Thyroid gland (tissue), 4 donors: ENCODE measurements around the gene CTDNEP1. TPM values are rescaled to one million over a fixed set of nuclear protein-coding genes. Genes with fewer than 3 reads are reported as not detected.
A peak's percentile ranks its signal among the peaks of the same experiment; 100 is the strongest.

Experiments used
- DNase-seq, 2 donors: peaks; one replicate each; pipeline ENCODE4 v3.0.0-alpha.2; 2019
- H3K27ac ChIP-seq, 3 donors: fragments of 200-600 bp; sonication (generic); 1 replicate in 2 of 3; 2 replicates in 1 of 3; pipeline ENCODE4 v1.5.1; 2016 to 2019; ENCODE audit warnings: mild to moderate bottlenecking in 1 of 3, moderate library complexity in 1 of 3
- H3K27me3 ChIP-seq: fragments of 200-600 bp; sonication (generic); one replicate; pipeline ENCODE4 v1.5.1; 2019
- H3K36me3 ChIP-seq, 2 donors: fragments of 200-600 bp; sonication (generic); one replicate each; pipeline ENCODE4 v1.5.1; 2016 to 2019
- H3K4me1 ChIP-seq, 2 donors: fragments of 200-600 bp; sonication (generic); one replicate each; pipeline ENCODE4 v1.5.1; 2017 to 2019
- H3K4me3 ChIP-seq, 3 donors: fragments of 200-600 bp; sonication (generic); replicated peaks in 1 of 3; 1 replicate in 2 of 3; 2 replicates in 1 of 3; pipeline ENCODE4 v1.5.1; 2016; ENCODE audit warnings: mild to moderate bottlenecking in 1 of 3
- H3K9me3 ChIP-seq: fragments of 200-600 bp; sonication (generic); one replicate; pipeline ENCODE4 v1.5.1; 2017
- CTCF ChIP-seq, 6 experiments: fragments of 200-600 bp in 3 of 6; fragments of 450-650 bp in 3 of 6; sonication (generic) in 3 of 6; IDR thresholded peaks; one replicate each; pipeline ENCODE4 v1.5.1; 2016 to 2019; ENCODE audit warnings: antibody characterized with exemption in 6 of 6, mild to moderate bottlenecking in 2 of 6, inconsistent platforms in 1 of 6, moderate library complexity in 1 of 6
- POLR2A ChIP-seq, 2 donors: fragments of 450-650 bp; IDR thresholded peaks; one replicate each; pipeline ENCODE4 v1.6.1; 2017; ENCODE audit warnings: antibody characterized with exemption in 2 of 2, mild to moderate bottlenecking in 2 of 2, moderate library complexity in 1 of 2
- WGBS, 2 donors: methylation state at CpG; one replicate each; pipeline ENCODE4 v1.1.5; 2017; 5-methylcytosine and 5-hydroxymethylcytosine counted together
- intact Hi-C: fragments of 100-400 bp; cut with DNase I; formaldehyde crosslinking; loops from one replicate; pipeline ENCODE4 v1.15.1; 2023
- total RNA-seq, 4 donors: library from RNA; depleted of rRNA; stranded (reverse); fragments of >200 nt; gene quantifications; one replicate each; pipeline ENCODE4 v1.2.3, GENCODE V29; 2016

CTDNEP1 gene
- total RNA-seq, 4 donors from 2014 or later = 35.1 to 70.4 (median 48.4) TPM

GRCh38 chr17:7293816-7294613 is 42.5 kb upstream of the CTDNEP1 start:
- DNase-seq = peak; percentile 64 to 80
- no peaks in the 10 kb centered on the region for H3K9me3 ChIP-seq
- no peak overlapping the region for H3K27ac ChIP-seq
- peak overlapping the region in 1 of 3 donors; percentile 14 for H3K4me3 ChIP-seq
- no peaks in the 10 kb centered on the region for H3K36me3 ChIP-seq
- H3K4me1 ChIP-seq = peaks cover 8 to 36% of the 10 kb centered on the region in 2 donors
- intact Hi-C loops = no loop called here
- H3K27me3 ChIP-seq = no peaks in the 10 kb centered on the region
- no peak for TF ChIP-seq CTCF (IDR thresholded peaks at IDR 0.05)
- 28 to 34% methylated on average over 12 to 15 of the region's 75 CpGs for WGBS, 2 donors

GRCh38 chr17:7293159-7293558 is 41.6 kb upstream of the CTDNEP1 start:
- no peak for TF ChIP-seq CTCF (IDR thresholded peaks at IDR 0.05)
- TF ChIP-seq POLR2A (IDR thresholded peaks at IDR 0.05) = no peak
- H3K27me3 ChIP-seq = no peaks in the 10 kb centered on the region
- no peaks in the 10 kb centered on the region for H3K36me3 ChIP-seq
- no peak overlapping the region for H3K27ac ChIP-seq
- 87 to 93% methylated on average over 11 of the region's 11 CpGs for WGBS, 2 donors
- no peak for DNase-seq
- peaks cover 8 to 36% of the 10 kb centered on the region in 2 donors for H3K4me1 ChIP-seq
- no peak overlapping the region for H3K4me3 ChIP-seq
- intact Hi-C loops = no loop called here
- H3K9me3 ChIP-seq = no peaks in the 10 kb centered on the region

- TF ChIP-seq POLR2A (IDR thresholded peaks at IDR 0.05) (no peak), CTCF (IDR thresholded peaks at IDR 0.05) (no peak)
- H3K4me3 ChIP-seq = no peak overlapping the region
- peak; percentile 28 to 53 for DNase-seq
- H3K27ac ChIP-seq = no peak overlapping the region
- intact Hi-C loops = no loop called here
- no peaks in the 10 kb centered on the region for H3K27me3 ChIP-seq
- no peaks in the 10 kb centered on the region for H3K36me3 ChIP-seq
- H3K4me1 ChIP-seq = peaks cover 8 to 36% of the 10 kb centered on the region in 2 donors
- H3K9me3 ChIP-seq = no peaks in the 10 kb centered on the region
- WGBS, 2 donors = 18 to 20% methylated on average over 6 of the region's 6 CpGs
Observed at GRCh38 chr17:7292729-7293128, 41.2 kb upstream of the CTDNEP1 start.

GRCh38 chr17:7292194-7292593 is 40.7 kb upstream of the CTDNEP1 start:
- TF ChIP-seq CTCF (IDR thresholded peaks at IDR 0.05) = no peak
- TF ChIP-seq POLR2A (IDR thresholded peaks at IDR 0.05) = no peak
- Histone ChIP-seq H3K27me3 (no peaks in the 10 kb centered on the region), H3K4me3 (no peak overlapping the region), H3K27ac (no peak overlapping the region), H3K9me3 (no peaks in the 10 kb centered on the region), H3K4me1 (peaks cover 8 to 36% of the 10 kb centered on the region in 2 donors), H3K36me3 (no peaks in the 10 kb centered on the region)
- intact Hi-C loops = no loop called here
- peak; percentile 31 to 37 for DNase-seq
- WGBS, 2 donors = 59 to 68% methylated on average over 2 of the region's 2 CpGs

GRCh38 chr17:7290685-7291084 is 39.2 kb upstream of the CTDNEP1 start:
- TF ChIP-seq POLR2A (IDR thresholded peaks at IDR 0.05) (no peak), CTCF (IDR thresholded peaks at IDR 0.05) (no peak)
- intact Hi-C loops = no loop called here
- WGBS, 2 donors = 81 to 86% methylated on average over 11 of the region's 11 CpGs

More at GRCh38 chr17:7290685-7291084, 39.2 kb upstream of the CTDNEP1 start:
- Histone ChIP-seq H3K36me3 (no peaks in the 10 kb centered on the region), H3K27ac (no peak overlapping the region), H3K27me3 (no peaks in the 10 kb centered on the region), H3K4me1 (peaks cover 4 to 25% of the 10 kb centered on the region in 2 donors), H3K9me3 (no peaks in the 10 kb centered on the region), H3K4me3 (no peak overlapping the region)
- no peak for DNase-seq
